NCI-H2107 treated with DMSO at 0.1 percent for 48 hours (cell line): ENCODE results near the gene B3GALNT1.

Experiments
- DNase-seq: peaks from one replicate; lab custom pipeline; 2025; ENCODE audit not compliant: unreplicated experiment; lab: John Stamatoyannopoulos, UW

Gene B3GALNT1

GRCh38 chr3:161104561-161105551 lies at the start of gene B3GALNT1:
TSS of gene B3GALNT1 (minus strand) at chr3:161105349. CDS start at chr3:161086754, 18,595 bp downstream.
- DNase-seq = peak; percentile 71

GRCh38 chr3:161153480-161153879 lies 48.3 kb upstream of the B3GALNT1 start:
- no peak for DNase-seq

GRCh38 chr3:161150001-161150525 lies 44.9 kb upstream of the B3GALNT1 start:
- DNase-seq = no peak

- DNase-seq = no peak
Measured at GRCh38 chr3:161149529-161149928, 44.4 kb upstream of the B3GALNT1 start.

- DNase-seq = no peak
Measured at GRCh38 chr3:161148832-161149475, 43.8 kb upstream of the B3GALNT1 start.

GRCh38 chr3:161142486-161142885 lies 37.3 kb upstream of the B3GALNT1 start:
- no peak for DNase-seq

- no peak for DNase-seq
Measured at GRCh38 chr3:161139686-161140085, 34.5 kb upstream of the B3GALNT1 start.

- DNase-seq = no peak
Measured at GRCh38 chr3:161137260-161137659, 32.1 kb upstream of the B3GALNT1 start.

- no peak for DNase-seq
Measured at GRCh38 chr3:161132391-161132790, 27.2 kb upstream of the B3GALNT1 start.

GRCh38 chr3:161126495-161126894 lies 21.3 kb upstream of the B3GALNT1 start:
- no peak for DNase-seq

GRCh38 chr3:161117646-161118045 lies 12.5 kb upstream of the B3GALNT1 start:
- no peak for DNase-seq

- no peak for DNase-seq
Measured at GRCh38 chr3:161108840-161109239, 3.7 kb upstream of the B3GALNT1 start.

GRCh38 chr3:161107311-161107710 lies 2.2 kb upstream of the B3GALNT1 start:
- no peak for DNase-seq

- DNase-seq = no peak
Measured at GRCh38 chr3:161103776-161104385, 1.3 kb downstream of the B3GALNT1 start.

- DNase-seq = no peak
Measured at GRCh38 chr3:161101609-161102008, 3.5 kb downstream of the B3GALNT1 start.

GRCh38 chr3:161100994-161101393 lies 4.2 kb downstream of the B3GALNT1 start:
- DNase-seq = no peak

- DNase-seq = peak; percentile 71
Measured at GRCh38 chr3:161096771-161097367, 8.3 kb downstream of the B3GALNT1 start.

- DNase-seq = no peak
Measured at GRCh38 chr3:161093895-161094294, 11.3 kb downstream of the B3GALNT1 start.

- no peak for DNase-seq
Measured at GRCh38 chr3:161084277-161084676, 20.9 kb downstream of the B3GALNT1 start.

GRCh38 chr3:161083131-161083530 lies 22.0 kb downstream of the B3GALNT1 start:
- no peak for DNase-seq

GRCh38 chr3:161082063-161082462 lies 23.1 kb downstream of the B3GALNT1 start:
- no peak for DNase-seq
